GM18498 (cell line): Measurements from ENCODE around the gene MTF2.
"Not testable (repeated sequence)": the region's sequence is repeated elsewhere in the genome, so short reads cannot be mapped to it uniquely, and the experiment has no call there.

Experiments used
- ATAC-seq: cut with Tn5 transposase; IDR thresholded peaks from one replicate; pipeline ENCODE4 v1.9.1; 2021; ENCODE audit warnings: mild to moderate bottlenecking, moderate library complexity; ENCODE audit not compliant: unreplicated experiment

Gene MTF2

GRCh38 chr1:93078986-93079654 lies at the start of gene MTF2:
Gene MTF2 (plus strand): TSS chr1:93079283. CDS start chr1:93079527, 244 bp downstream.
- peak; percentile 78 for ATAC-seq

- no peak for ATAC-seq
Observed at GRCh38 chr1:93029317-93029716, 49.8 kb upstream of the MTF2 start.

- not testable (repeated sequence) for ATAC-seq
Observed at GRCh38 chr1:93030191-93030590, 48.9 kb upstream of the MTF2 start.

- ATAC-seq: no peak
Observed at GRCh38 chr1:93031711-93032110, 47.4 kb upstream of the MTF2 start.

GRCh38 chr1:93033029-93033428 lies 46.1 kb upstream of the MTF2 start:
- ATAC-seq: no peak

- ATAC-seq: peak; percentile 90
Observed at GRCh38 chr1:93033785-93034184, 45.3 kb upstream of the MTF2 start.

GRCh38 chr1:93034397-93034796 lies 44.7 kb upstream of the MTF2 start:
- ATAC-seq: no peak

GRCh38 chr1:93036672-93037071 lies 42.4 kb upstream of the MTF2 start:
- no peak for ATAC-seq

- peak; percentile 95 for ATAC-seq
Observed at GRCh38 chr1:93042187-93043056, 36.7 kb upstream of the MTF2 start.

- no peak for ATAC-seq
Observed at GRCh38 chr1:93043057-93043557, 36.0 kb upstream of the MTF2 start.

- no peak for ATAC-seq
Observed at GRCh38 chr1:93047618-93048017, 31.5 kb upstream of the MTF2 start.

GRCh38 chr1:93051961-93052360 lies 27.1 kb upstream of the MTF2 start:
- ATAC-seq: no peak

GRCh38 chr1:93056214-93056613 lies 22.9 kb upstream of the MTF2 start:
- ATAC-seq: no peak

- ATAC-seq: no peak
Observed at GRCh38 chr1:93056649-93057048, 22.4 kb upstream of the MTF2 start.

GRCh38 chr1:93061895-93062792 lies 16.9 kb upstream of the MTF2 start:
- peak; percentile 81 for ATAC-seq

GRCh38 chr1:93076268-93076667 lies 2.8 kb upstream of the MTF2 start:
- ATAC-seq: no peak

GRCh38 chr1:93078203-93078602 lies 880 bp upstream of the MTF2 start:
- ATAC-seq: no peak

- ATAC-seq: no peak
Observed at GRCh38 chr1:93078638-93078985, 471 bp upstream of the MTF2 start.

- no peak for ATAC-seq
Observed at GRCh38 chr1:93079685-93080141, 630 bp downstream of the MTF2 start.

GRCh38 chr1:93080179-93080823 lies 1.2 kb downstream of the MTF2 start:
- ATAC-seq: peak; percentile 69
